RKO (cell line): ENCODE data around the gene RNF175.

Source experiments
- DNase-seq: peaks from one replicate; pipeline ENCODE4 v3.0.0-alpha.2; 2016; ENCODE audit warnings: low spot score

The RNF175 gene

GRCh38 chr4:153748378-153748777 is 11.4 kb downstream of the RNF175 start:
- DNase-seq = no peak

GRCh38 chr4:153747406-153747955 is 12.3 kb downstream of the RNF175 start:
- DNase-seq = no peak

GRCh38 chr4:153745651-153746050 is 14.2 kb downstream of the RNF175 start:
- DNase-seq = no peak

GRCh38 chr4:153741541-153741940 is 18.3 kb downstream of the RNF175 start:
- no peak for DNase-seq

- no peak for DNase-seq
Measured at GRCh38 chr4:153735906-153736461, 23.8 kb downstream of the RNF175 start.

- DNase-seq = no peak
Measured at GRCh38 chr4:153733751-153734448, 25.9 kb downstream of the RNF175 start.

- peak; percentile 63 for DNase-seq
Measured at GRCh38 chr4:153731239-153731638, 28.6 kb downstream of the RNF175 start.

GRCh38 chr4:153729895-153730294 is 29.9 kb downstream of the RNF175 start:
- no peak for DNase-seq

- no peak for DNase-seq
Measured at GRCh38 chr4:153728660-153729059, 31.2 kb downstream of the RNF175 start.

- DNase-seq = no peak
Measured at GRCh38 chr4:153728151-153728550, 31.7 kb downstream of the RNF175 start.

GRCh38 chr4:153725831-153726154 is 34.0 kb downstream of the RNF175 start:
- DNase-seq = no peak

GRCh38 chr4:153725136-153725830 is 34.5 kb downstream of the RNF175 start:
- no peak for DNase-seq

- DNase-seq = no peak
Measured at GRCh38 chr4:153724606-153725005, 35.2 kb downstream of the RNF175 start.

GRCh38 chr4:153722036-153722435 is 37.8 kb downstream of the RNF175 start:
- no peak for DNase-seq

GRCh38 chr4:153713866-153714646 is 45.8 kb downstream of the RNF175 start:
- DNase-seq = peak; percentile 34

GRCh38 chr4:153710681-153711080 is 49.1 kb downstream of the RNF175 start:
- DNase-seq = no peak

- no peak for DNase-seq
Measured at GRCh38 chr4:153706519-153706918, 53.3 kb downstream of the RNF175 start.

- no peak for DNase-seq
Measured at GRCh38 chr4:153705743-153706468, 53.9 kb downstream of the RNF175 start.

- DNase-seq = no peak
Measured at GRCh38 chr4:153704522-153704921, 55.3 kb downstream of the RNF175 start.

GRCh38 chr4:153684971-153685371 is 74.9 kb downstream of the RNF175 start:
- no peak for DNase-seq

GRCh38 chr4:153684182-153684970 is 75.4 kb downstream of the RNF175 start, which contains the start of gene TLR2:
TLR2 (plus strand) TSS chr4:153684280; CDS start chr4:153702908, 18,628 bp downstream.
- no peak for DNase-seq
